Kidney epithelial cell (primary cell): ENCODE results near the gene KCTD2. TPM values are rescaled to one million over a fixed set of nuclear protein-coding genes. Genes with fewer than 3 reads are reported as not detected.

ENCODE experiments used
- DNase-seq: peaks from one replicate; pipeline ENCODE4 v3.0.0-alpha.2; 2010; ENCODE audit warnings: low read depth
- H3K27me3 ChIP-seq: 2 replicates; pipeline ENCODE4 v1.6.0; 2011; ENCODE audit warnings: low read length; ENCODE audit not compliant: control insufficient read depth, insufficient read depth
- H3K36me3 ChIP-seq: 2 replicates; pipeline ENCODE4 v1.5.1; 2011; ENCODE audit warnings: low read length; ENCODE audit not compliant: control insufficient read depth, insufficient read depth
- H3K4me3 ChIP-seq: 2 replicates; pipeline ENCODE4 v1.5.1; 2011; ENCODE audit warnings: low read depth, mild to moderate bottlenecking, control low read depth, low read length
- total RNA-seq: library from RNA; depleted of rRNA; stranded (reverse); fragments of >200 nt; gene quantifications from 2 replicates; pipeline ENCODE4 v1.2.3, GENCODE V29; 2015
- TF ChIP-seq, protein P1 (sequence below): IDR thresholded peaks from 2 replicates; pipeline ENCODE4 v1.5.1; 2011; ENCODE audit warnings: mild to moderate bottlenecking, moderate library complexity, low read length, control low read depth, inconsistent platforms; ENCODE audit not compliant: insufficient read depth, poor library complexity, severe bottlenecking

KCTD2 gene
- total RNA-seq, 1 donor from 2014 or later, result 15.6 TPM

DNA sequence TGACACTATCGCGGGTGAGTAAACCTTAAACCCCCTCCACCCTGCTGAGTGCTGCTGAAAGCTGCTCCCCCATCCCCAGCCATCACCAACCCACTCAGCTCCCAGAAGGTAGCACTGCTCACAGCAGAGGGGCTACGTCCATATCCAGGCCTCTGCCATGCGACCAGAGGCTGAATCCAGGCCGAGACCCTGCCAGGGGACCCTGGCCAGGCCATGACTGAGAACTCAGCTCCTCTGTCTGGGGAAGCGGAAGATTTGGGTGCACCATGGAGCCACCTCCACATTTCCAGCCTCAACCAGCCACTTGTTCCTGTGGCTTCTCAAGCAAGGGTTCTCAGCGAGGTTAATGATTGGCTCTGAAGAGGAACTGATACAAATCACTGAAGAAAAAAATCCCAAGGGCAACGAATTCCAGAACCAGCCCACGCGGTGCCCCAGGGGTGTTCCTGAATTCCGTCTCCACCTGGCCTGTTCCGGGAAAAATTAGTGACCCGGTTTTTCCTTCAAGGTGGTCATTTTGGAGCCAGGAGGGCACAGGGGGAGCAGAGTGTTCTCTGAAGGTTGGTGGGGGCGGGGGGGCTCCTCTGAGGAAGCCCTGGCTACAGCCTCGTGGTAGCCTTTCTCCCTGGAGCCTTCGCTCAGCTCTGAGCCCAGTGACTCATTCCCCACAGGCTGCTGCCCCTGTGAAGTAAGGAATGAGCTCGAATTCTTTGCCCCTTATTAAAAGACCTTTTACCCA lies 31.4 kb downstream of the KCTD2 start:
- H3K27me3 ChIP-seq, result no peaks in the 10 kb centered on the region
- peak; percentile 84 for DNase-seq
- H3K4me3 ChIP-seq, result no peak overlapping the region
- TF ChIP-seq, protein P1, sequence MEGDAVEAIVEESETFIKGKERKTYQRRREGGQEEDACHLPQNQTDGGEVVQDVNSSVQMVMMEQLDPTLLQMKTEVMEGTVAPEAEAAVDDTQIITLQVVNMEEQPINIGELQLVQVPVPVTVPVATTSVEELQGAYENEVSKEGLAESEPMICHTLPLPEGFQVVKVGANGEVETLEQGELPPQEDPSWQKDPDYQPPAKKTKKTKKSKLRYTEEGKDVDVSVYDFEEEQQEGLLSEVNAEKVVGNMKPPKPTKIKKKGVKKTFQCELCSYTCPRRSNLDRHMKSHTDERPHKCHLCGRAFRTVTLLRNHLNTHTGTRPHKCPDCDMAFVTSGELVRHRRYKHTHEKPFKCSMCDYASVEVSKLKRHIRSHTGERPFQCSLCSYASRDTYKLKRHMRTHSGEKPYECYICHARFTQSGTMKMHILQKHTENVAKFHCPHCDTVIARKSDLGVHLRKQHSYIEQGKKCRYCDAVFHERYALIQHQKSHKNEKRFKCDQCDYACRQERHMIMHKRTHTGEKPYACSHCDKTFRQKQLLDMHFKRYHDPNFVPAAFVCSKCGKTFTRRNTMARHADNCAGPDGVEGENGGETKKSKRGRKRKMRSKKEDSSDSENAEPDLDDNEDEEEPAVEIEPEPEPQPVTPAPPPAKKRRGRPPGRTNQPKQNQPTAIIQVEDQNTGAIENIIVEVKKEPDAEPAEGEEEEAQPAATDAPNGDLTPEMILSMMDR, result no peak
- no peaks in the 10 kb centered on the region for H3K36me3 ChIP-seq

DNA sequence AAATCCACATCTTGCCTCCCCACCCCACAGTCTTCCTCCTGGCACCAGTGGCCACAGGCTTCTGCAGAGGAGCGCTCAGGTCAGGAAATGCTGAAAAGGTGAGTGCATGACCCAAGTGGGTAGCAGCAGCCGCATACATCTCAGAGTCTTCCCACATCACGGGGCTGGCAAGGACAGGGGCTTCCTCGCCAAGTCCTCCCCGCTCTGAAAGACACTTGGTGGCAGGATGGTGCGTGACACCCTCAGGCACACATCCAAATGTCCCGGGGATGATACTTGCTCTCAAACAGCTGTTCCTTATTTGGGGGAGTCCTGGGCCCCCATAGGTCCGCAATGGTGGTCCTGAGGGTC lies 32.0 kb downstream of the KCTD2 start:
- Histone ChIP-seq H3K27me3 (no peaks in the 10 kb centered on the region), H3K4me3 (no peak overlapping the region), H3K36me3 (no peaks in the 10 kb centered on the region)
- TF ChIP-seq, protein P1, result no peak
- no peak for DNase-seq

DNA sequence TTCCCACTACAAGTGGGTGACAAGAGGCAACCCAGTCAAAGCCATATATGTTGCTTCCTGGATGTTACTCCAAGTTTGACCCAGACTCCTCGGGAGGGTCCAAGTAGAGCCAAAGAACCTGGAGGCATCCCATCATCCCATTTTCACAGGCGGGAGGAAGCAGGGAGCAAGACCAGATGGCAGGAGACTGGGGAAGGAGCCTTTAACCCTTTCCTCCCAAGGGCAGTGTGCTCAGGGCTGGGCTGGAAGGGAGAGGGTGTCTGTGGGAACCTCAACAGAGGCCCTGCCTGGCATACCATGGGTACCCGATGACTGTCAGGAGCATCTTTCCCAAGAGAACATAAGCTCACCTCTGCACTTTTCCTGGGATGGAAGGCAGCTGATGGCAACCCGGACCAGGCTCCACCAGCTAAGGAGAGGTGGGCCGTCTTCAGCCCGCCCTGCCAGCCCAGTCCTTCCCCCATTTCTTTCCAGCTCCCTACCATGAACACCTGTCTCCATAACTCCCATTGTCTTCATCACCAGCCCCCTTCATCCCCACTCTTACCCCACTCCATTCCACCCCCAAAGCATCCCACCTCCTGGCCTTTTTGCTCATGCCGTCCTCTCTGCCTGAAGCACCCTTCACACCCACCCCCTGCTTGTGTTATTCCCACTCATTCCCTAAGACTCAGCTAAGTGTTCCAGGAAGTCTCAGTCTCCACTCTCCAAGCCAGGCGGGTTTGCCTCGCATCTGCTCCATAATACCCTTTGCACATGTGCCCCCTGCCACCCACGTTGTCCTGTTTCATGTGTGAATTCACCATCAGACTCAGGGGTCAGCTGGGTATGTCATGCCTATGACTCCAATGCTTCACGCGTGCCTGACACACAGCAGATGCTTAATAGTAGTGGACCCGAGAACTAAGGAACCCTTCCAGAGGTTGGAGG lies 34.9 kb downstream of the KCTD2 start:
- TF ChIP-seq, protein P1, result no peak
- DNase-seq, result no peak
- Histone ChIP-seq H3K4me3 (no peak overlapping the region), H3K27me3 (no peaks in the 10 kb centered on the region), H3K36me3 (no peaks in the 10 kb centered on the region)

DNA sequence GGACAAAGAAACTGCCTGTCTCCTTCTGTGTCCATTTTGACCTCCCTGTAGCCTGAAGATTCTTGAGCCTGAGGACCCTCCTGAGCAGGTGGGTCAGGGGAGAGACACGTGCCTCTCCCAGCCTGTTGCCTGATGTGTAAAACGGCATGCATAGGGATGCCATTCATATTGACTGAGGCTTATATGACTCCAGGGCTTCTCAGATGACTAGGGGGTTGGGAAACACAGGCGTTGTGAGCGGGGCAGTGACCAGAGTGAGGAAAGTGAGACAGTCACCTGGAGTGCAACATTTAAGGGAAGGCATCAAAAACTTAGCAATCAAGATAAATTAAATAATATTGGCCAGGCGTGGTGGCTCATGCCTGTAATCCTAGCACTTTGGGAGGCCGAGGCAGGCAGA lies 35.7 kb downstream of the KCTD2 start:
- DNase-seq, result no peak
- TF ChIP-seq, protein P1, result no peak
- no peaks in the 10 kb centered on the region for H3K36me3 ChIP-seq

GRCh38 chr17:75084039-75084660 lies 37.1 kb downstream of the KCTD2 start:
- no peak for DNase-seq
- no peaks in the 10 kb centered on the region for H3K27me3 ChIP-seq
- no peaks in the 10 kb centered on the region for H3K36me3 ChIP-seq
- H3K4me3 ChIP-seq, result no peak overlapping the region
- TF ChIP-seq, protein P1, result no peak

More for the DNA sequence above, 35.7 kb downstream of the KCTD2 start:
- no peak overlapping the region for H3K4me3 ChIP-seq
- H3K27me3 ChIP-seq, result no peaks in the 10 kb centered on the region
